ENCODE data around the gene TBC1D14.

DNA sequence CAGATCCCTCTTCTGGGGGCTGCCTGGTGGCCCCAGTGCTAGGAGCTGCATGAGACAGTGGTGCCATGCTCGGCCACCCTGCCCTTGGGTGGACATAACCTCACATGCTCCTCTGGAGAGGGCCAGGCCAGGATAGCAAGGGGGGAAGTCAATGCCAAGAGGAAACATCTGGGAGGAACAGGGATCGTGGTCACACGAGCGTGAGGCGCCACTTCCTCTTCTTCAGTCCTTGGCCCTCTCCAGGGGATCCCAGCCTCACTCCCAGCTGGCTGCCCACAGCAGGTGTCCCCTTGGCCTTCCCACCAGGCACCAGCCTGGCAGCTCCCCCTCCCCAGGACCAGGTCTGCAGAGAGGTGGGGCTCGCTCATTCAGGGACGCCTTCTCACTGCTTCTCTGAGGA, 28.6 kb downstream of the TBC1D14 start:
- TF ChIP-seq, protein P1, sequence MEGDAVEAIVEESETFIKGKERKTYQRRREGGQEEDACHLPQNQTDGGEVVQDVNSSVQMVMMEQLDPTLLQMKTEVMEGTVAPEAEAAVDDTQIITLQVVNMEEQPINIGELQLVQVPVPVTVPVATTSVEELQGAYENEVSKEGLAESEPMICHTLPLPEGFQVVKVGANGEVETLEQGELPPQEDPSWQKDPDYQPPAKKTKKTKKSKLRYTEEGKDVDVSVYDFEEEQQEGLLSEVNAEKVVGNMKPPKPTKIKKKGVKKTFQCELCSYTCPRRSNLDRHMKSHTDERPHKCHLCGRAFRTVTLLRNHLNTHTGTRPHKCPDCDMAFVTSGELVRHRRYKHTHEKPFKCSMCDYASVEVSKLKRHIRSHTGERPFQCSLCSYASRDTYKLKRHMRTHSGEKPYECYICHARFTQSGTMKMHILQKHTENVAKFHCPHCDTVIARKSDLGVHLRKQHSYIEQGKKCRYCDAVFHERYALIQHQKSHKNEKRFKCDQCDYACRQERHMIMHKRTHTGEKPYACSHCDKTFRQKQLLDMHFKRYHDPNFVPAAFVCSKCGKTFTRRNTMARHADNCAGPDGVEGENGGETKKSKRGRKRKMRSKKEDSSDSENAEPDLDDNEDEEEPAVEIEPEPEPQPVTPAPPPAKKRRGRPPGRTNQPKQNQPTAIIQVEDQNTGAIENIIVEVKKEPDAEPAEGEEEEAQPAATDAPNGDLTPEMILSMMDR (IDR thresholded peaks at IDR 0.05; ENCODE audit: control extremely low read depth in 1 of 3, insufficient read depth in 1 of 3, low read depth in 1 of 3, low read length in 3 of 3), result no peak
- TF ChIP-seq SRF (IDR thresholded peaks at IDR 0.05; ENCODE audit: low read depth, low read length) (no peak), EZH2 (IDR thresholded peaks at IDR 0.05; ENCODE audit: low read depth, low read length, severe bottlenecking) (no peak)
